PC-9 (cell line): ENCODE results near the gene CKMT2.

Experiments
- CTCF ChIP-seq: fragments of 200-600 bp; sonication (generic); conservative IDR thresholded peaks from 2 replicates; pipeline ENCODE4 v1.6.1; 2017; ENCODE audit warnings: mixed run types, antibody characterized with exemption, mild to moderate bottlenecking, moderate library complexity
- EZH2 ChIP-seq: fragments of 200-600 bp; sonication (generic); IDR thresholded peaks from 2 replicates; pipeline ENCODE4 v1.8.0; 2017; ENCODE audit warnings: antibody characterized with exemption, low read depth

- TF ChIP-seq CTCF (no peak), EZH2 (no peak)
These were observed 23.7 kb upstream of the CKMT2 start for GRCh38 chr5:81209386-81209785.
